Stomach (tissue), 9 donors: Measurements from ENCODE around the gene SMOC2. TPM values are rescaled to one million over a fixed set of nuclear protein-coding genes. Genes with fewer than 3 reads are reported as not detected.

Experiments used
- DNase-seq, 2 donors: peaks; one replicate each; pipeline versions ENCODE4 v3.0.0 to v3.0.0-alpha.2; 2013 to 2019
- H3K27ac ChIP-seq, 5 donors: fragments of 200-600 bp in 4 of 5; sonication (generic) in 4 of 5; one replicate each; pipeline ENCODE4 v1.5.1; 2013 to 2019; ENCODE audit warnings: mild to moderate bottlenecking in 1 of 5, moderate library complexity in 1 of 5
- H3K27me3 ChIP-seq, 3 donors: fragments of 200-600 bp; sonication (generic); one replicate each; pipeline ENCODE4 v1.5.1; 2017 to 2019; ENCODE audit warnings: mixed run types in 1 of 3
- H3K36me3 ChIP-seq, 4 donors: fragments of 200-600 bp; sonication (generic); 1 replicate in 3 of 4; 2 replicates in 1 of 4; pipeline ENCODE4 v1.5.1; 2016 to 2019
- H3K4me1 ChIP-seq, 4 donors: fragments of 200-600 bp; sonication (generic); one replicate each; pipeline ENCODE4 v1.5.1; 2016 to 2019
- H3K4me3 ChIP-seq, 4 donors: fragments of 200-600 bp; sonication (generic) in 3 of 4; one replicate each; pipeline ENCODE4 v1.5.1; 2016 to 2019; ENCODE audit warnings: mild to moderate bottlenecking in 1 of 4
- H3K9me3 ChIP-seq, 4 donors: fragments of 200-600 bp; sonication (generic); one replicate each; pipeline ENCODE4 v1.5.1; 2016 to 2019
- EP300 ChIP-seq: sonication (generic); formaldehyde crosslinking; IDR thresholded peaks from one replicate; pipeline ENCODE4 v1.6.1; 2017; ENCODE audit warnings: antibody characterized with exemption
- POLR2A ChIP-seq, 4 donors: fragments of 450-650 bp; IDR thresholded peaks; one replicate each; pipeline ENCODE4 v1.6.1; 2016; ENCODE audit warnings: antibody characterized with exemption in 4 of 4, control low read depth in 2 of 4, mild to moderate bottlenecking in 1 of 4, moderate library complexity in 1 of 4
- POLR2AphosphoS5 ChIP-seq, 3 donors: sonication (generic); formaldehyde crosslinking; IDR thresholded peaks; one replicate each; pipeline ENCODE4 v1.6.1; 2016; ENCODE audit warnings: antibody characterized with exemption in 3 of 3
- WGBS, 5 donors: extraction: QIAGEN DNeasy Blood & Tissue Kit in 3 of 5; methylation state at CpG; one replicate each; pipeline versions ENCODE4 v1.1.5 to v1.1.7; 2013 to 2018; 5-methylcytosine and 5-hydroxymethylcytosine counted together
- intact Hi-C: fragments of 100-400 bp; cut with DNase I; formaldehyde crosslinking; loops from one replicate; pipeline ENCODE4 v1.15.1; 2023; ENCODE audit warnings: low total_unique reads
- polyA plus RNA-seq, 3 donors: library from polyadenylated mRNA; stranded (reverse); fragments of 200-250 nt; gene quantifications; one replicate each; pipeline ENCODE4 v1.2.3, GENCODE V29; 2013
- total RNA-seq, 5 donors: library from RNA; depleted of rRNA; stranded (reverse); fragments of >200 nt; gene quantifications; one replicate each; pipeline versions ENCODE4 v1.1.0 to v1.2.3, GENCODE V29; 2014 to 2016
- TF ChIP-seq, protein P1 (sequence below), 7 experiments: fragments of 450-650 bp in 4 of 7; fragments of 200-600 bp in 3 of 7; sonication (generic) in 3 of 7; IDR thresholded peaks; one replicate each; pipeline ENCODE4 v1.5.1; 2016 to 2019; ENCODE audit warnings: antibody characterized with exemption in 7 of 7, control low read depth in 2 of 7, mild to moderate bottlenecking in 1 of 7
- donor health status: healthy with polysubstance abuse.
- donor health status: Bipolar disorder and iron deficiency.
- donor health status: healthy.

SMOC2 gene
- total and polyA plus RNA-seq, 8 donors, result 7.9 to 520 (median 76.9) TPM

DNA sequence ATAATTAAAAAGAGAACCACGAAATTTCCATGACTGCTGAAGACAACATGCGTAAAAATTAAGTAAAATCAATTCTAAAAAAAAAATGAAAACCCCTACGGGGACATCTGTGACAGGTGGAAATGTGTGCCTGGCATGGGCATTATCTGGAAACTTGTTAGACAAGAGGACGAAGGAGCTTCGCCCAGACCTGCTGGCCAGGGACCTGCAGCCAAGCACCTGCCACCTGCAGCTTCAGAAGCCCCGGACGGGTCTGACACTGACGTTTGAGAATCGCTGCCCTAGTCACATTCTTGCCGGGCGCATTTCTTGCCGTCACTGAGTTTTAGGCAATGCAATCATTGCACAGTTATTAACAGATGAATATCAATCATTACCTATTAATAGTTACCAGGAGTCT is 140.3 kb downstream of the SMOC2 start:
- Histone ChIP-seq H3K4me3 (no peak overlapping the region), H3K27me3 (no peaks in the 10 kb centered on the region), H3K27ac (peak overlapping the region in 1 of 5 donors; percentile 86), H3K4me1 (peaks cover 0 to 54% (median 14%) of the 10 kb centered on the region in 4 donors), H3K9me3 (no peaks in the 10 kb centered on the region), H3K36me3 (no peaks in the 10 kb centered on the region)
- DNase-seq, result no peak
- intact Hi-C loops, result no loop called here
- no peak for TF ChIP-seq POLR2AphosphoS5 (IDR thresholded peaks at IDR 0.05)
- TF ChIP-seq POLR2A (IDR thresholded peaks at IDR 0.05), result no peak
- no peak for TF ChIP-seq EP300
- TF ChIP-seq, protein P1, sequence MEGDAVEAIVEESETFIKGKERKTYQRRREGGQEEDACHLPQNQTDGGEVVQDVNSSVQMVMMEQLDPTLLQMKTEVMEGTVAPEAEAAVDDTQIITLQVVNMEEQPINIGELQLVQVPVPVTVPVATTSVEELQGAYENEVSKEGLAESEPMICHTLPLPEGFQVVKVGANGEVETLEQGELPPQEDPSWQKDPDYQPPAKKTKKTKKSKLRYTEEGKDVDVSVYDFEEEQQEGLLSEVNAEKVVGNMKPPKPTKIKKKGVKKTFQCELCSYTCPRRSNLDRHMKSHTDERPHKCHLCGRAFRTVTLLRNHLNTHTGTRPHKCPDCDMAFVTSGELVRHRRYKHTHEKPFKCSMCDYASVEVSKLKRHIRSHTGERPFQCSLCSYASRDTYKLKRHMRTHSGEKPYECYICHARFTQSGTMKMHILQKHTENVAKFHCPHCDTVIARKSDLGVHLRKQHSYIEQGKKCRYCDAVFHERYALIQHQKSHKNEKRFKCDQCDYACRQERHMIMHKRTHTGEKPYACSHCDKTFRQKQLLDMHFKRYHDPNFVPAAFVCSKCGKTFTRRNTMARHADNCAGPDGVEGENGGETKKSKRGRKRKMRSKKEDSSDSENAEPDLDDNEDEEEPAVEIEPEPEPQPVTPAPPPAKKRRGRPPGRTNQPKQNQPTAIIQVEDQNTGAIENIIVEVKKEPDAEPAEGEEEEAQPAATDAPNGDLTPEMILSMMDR (IDR thresholded peaks at IDR 0.05), result no peak
- 71 to 81% (median 75%) methylated on average over 12 of the region's 12 CpGs for WGBS, 5 donors

DNA sequence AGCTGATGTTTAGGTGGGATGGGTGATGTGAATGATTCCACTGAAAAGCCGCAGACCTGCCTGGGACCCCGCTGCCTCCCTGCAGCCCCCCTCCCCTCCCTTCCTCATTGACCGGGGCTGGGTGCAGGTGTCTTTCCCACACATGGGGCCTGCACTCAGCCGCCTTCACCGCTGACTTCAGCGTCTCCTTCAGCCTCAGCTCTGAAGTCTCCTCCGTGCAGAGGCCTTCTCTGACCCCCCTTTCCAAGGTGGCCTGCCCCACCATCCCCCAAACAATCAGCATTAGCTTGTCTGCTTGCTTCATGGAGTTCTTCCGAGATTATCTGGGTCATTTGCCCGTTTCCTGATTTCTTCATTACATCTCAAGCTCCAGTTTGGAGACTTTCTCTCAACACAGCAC is 140.7 kb downstream of the SMOC2 start:
- WGBS, 5 donors, result 75 to 91% (median 84%) methylated on average over 8 to 9 of the region's 9 CpGs
- no peaks in the 10 kb centered on the region for H3K9me3 ChIP-seq
- H3K4me1 ChIP-seq, result peaks cover 0 to 54% (median 14%) of the 10 kb centered on the region in 4 donors
- no peaks in the 10 kb centered on the region for H3K27me3 ChIP-seq
- H3K4me3 ChIP-seq, result no peak overlapping the region
- intact Hi-C loops, result no loop called here
- no peak for TF ChIP-seq POLR2AphosphoS5 (IDR thresholded peaks at IDR 0.05)
- TF ChIP-seq EP300, result no peak
- no peak for TF ChIP-seq POLR2A (IDR thresholded peaks at IDR 0.05)
- TF ChIP-seq, protein P1 (IDR thresholded peaks at IDR 0.05), result no peak
- H3K36me3 ChIP-seq, result no peaks in the 10 kb centered on the region
- H3K27ac ChIP-seq, result peak overlapping the region in 2 of 5 donors; percentile 77 to 86
- no peak for DNase-seq

- no peak overlapping the region for H3K4me3 ChIP-seq
- no peaks in the 10 kb centered on the region for H3K9me3 ChIP-seq
- peak overlapping the region in 4 of 5 donors; percentile 64 to 86 (median 76) for H3K27ac ChIP-seq
- H3K36me3 ChIP-seq, result no peaks in the 10 kb centered on the region
- WGBS, 5 donors, result 78 to 90% (median 83%) methylated on average over 21 of the region's 21 CpGs
- no peaks in the 10 kb centered on the region for H3K27me3 ChIP-seq
- H3K4me1 ChIP-seq, result peaks cover 0 to 52% (median 14%) of the 10 kb centered on the region in 4 donors
- DNase-seq, result no peak
- TF ChIP-seq, protein P1 (IDR thresholded peaks at IDR 0.05), result no peak
- TF ChIP-seq POLR2AphosphoS5 (IDR thresholded peaks at IDR 0.05) (no peak), EP300 (no peak), POLR2A (IDR thresholded peaks at IDR 0.05) (no peak)
- intact Hi-C loops, result no loop called here
These were observed 141.6 kb downstream of the SMOC2 start for GRCh38 chr6:168582571-168582981.

GRCh38 chr6:168583126-168583525 is 142.1 kb downstream of the SMOC2 start:
- H3K4me3 ChIP-seq, result no peak overlapping the region
- no peaks in the 10 kb centered on the region for H3K36me3 ChIP-seq
- peaks cover 0 to 49% (median 14%) of the 10 kb centered on the region in 4 donors for H3K4me1 ChIP-seq
- H3K9me3 ChIP-seq, result no peaks in the 10 kb centered on the region
- no peaks in the 10 kb centered on the region for H3K27me3 ChIP-seq
- intact Hi-C loops, result no loop called here
- H3K27ac ChIP-seq, result peak overlapping the region in 4 of 5 donors; percentile 64 to 86 (median 76)
- DNase-seq, result no peak
- no peak for TF ChIP-seq EP300
- 47 to 78% (median 65%) methylated on average over 6 of the region's 6 CpGs for WGBS, 5 donors

DNA sequence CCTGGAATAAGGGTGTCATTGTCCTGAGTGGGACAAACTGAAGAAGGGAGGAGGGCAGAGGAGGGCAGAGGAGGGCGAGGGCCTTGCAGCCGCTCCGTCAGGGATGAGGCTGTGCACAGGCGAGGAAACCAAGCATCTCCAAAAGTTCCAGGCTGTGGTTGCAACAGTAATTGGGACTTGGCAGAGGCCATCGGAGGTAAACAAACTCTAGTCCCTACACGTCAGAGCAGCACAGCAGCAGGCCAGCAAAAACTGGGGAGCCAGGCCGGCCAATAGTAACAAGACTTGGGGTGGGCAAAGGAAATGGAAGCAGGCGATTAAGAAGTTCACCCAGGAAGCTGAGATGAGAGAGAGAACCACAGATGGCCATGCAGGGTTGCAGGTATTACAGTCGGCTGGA is 142.8 kb downstream of the SMOC2 start:
- Histone ChIP-seq H3K4me3 (no peak overlapping the region), H3K4me1 (peaks cover 0 to 43% (median 14%) of the 10 kb centered on the region in 4 donors), H3K9me3 (no peaks in the 10 kb centered on the region), H3K27me3 (no peaks in the 10 kb centered on the region), H3K27ac (peak overlapping the region; percentile 36 to 86 (median 75)), H3K36me3 (no peaks in the 10 kb centered on the region)
- peak in 2 of 3 donors; percentile 35 to 69 for TF ChIP-seq POLR2AphosphoS5 (IDR thresholded peaks at IDR 0.05)
- peak; percentile 82 for TF ChIP-seq EP300
- TF ChIP-seq, protein P1 (IDR thresholded peaks at IDR 0.05), result no peak
- TF ChIP-seq POLR2A (IDR thresholded peaks at IDR 0.05), result no peak
- 48 to 77% (median 65%) methylated on average over 9 of the region's 9 CpGs for WGBS, 5 donors
- DNase-seq, result peak; percentile 44 to 56
- intact Hi-C loops, result no loop called here
